BJ (cell line): ENCODE data around the gene RELL1. TPM values are rescaled to one million over a fixed set of nuclear protein-coding genes. Genes with fewer than 3 reads are reported as not detected.

ENCODE experiments used
- CTCF ChIA-PET: fragments of 350-600 bp; formaldehyde crosslinking; extraction: SDS; loops from one replicate; lab custom pipeline; 2021; ENCODE audit warnings: antibody characterized with exemption, inconsistent platforms; lab: Yijun Ruan, JAX
- POLR2A ChIA-PET: fragments of 300-600 bp; sonication (Branson Sonifier 250); formaldehyde crosslinking; extraction: SDS; loops from one replicate; lab custom pipeline; 2021; ENCODE audit warnings: antibody characterized with exemption; lab: Charles Lee
- DNase-seq: peaks from one replicate; pipeline ENCODE4 v3.0.0-alpha.2; 2011; ENCODE audit warnings: low read depth
- H3K27me3 ChIP-seq: 2 replicates; pipeline ENCODE4 v1.6.0; 2011; ENCODE audit warnings: low read length; ENCODE audit not compliant: control insufficient read depth, insufficient read depth
- H3K36me3 ChIP-seq: 2 replicates; pipeline ENCODE4 v1.5.1; 2011; ENCODE audit warnings: low read length; ENCODE audit not compliant: control insufficient read depth, insufficient read depth
- H3K4me3 ChIP-seq: 2 replicates; pipeline ENCODE4 v1.5.1; 2011; ENCODE audit warnings: low read depth, mild to moderate bottlenecking, control low read depth, low read length
- polyA plus RNA-seq: library from polyadenylated mRNA; depleted of rRNA; stranded (reverse); fragments of >200 nt; gene quantifications from 2 replicates; pipeline ENCODE4 v1.2.3, GENCODE V29; 2011; rRNA removed
- small RNA-seq: library from RNA; depleted of rRNA; stranded (forward); fragments of <200 nt; gene quantifications from one replicate; pipeline ENCODE3, GENCODE V24; 2012; ENCODE audit warnings: low replicate concordance, low read depth; ENCODE audit not compliant: insufficient read length
- TF ChIP-seq, protein P1 (sequence below): IDR thresholded peaks from 2 replicates; pipeline ENCODE4 v1.5.1; 2011; ENCODE audit warnings: low read depth, mild to moderate bottlenecking, control low read depth, inconsistent platforms, low read length, moderate library complexity; ENCODE audit not compliant: insufficient read depth

RELL1 gene
- polyA plus RNA-seq, 1 experiment: 6.5 TPM

DNA sequence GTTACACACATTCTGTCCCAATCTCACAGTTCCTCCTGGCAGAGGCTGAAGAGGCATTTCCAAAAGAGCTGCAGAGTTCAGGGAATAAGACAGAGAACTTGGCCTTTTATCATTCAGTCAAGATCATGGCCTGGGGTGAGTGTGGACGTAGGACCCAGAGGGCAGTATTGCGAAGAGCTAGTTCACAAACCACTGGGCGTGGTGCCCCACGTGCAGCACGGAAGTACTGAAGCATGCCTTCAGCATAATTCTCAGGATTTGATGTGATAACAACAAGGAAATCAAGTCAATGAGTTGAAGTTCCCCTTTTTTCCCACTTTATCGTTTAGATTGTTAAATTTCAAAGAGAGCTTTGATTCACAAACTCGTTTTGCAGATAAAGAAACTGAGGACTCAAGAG lies 117.7 kb downstream of the RELL1 start:
- DNase-seq: no peak
- Histone ChIP-seq H3K27me3 (no peaks in the 10 kb centered on the region), H3K36me3 (no peaks in the 10 kb centered on the region), H3K4me3 (no peak overlapping the region)
- TF ChIP-seq, protein P1, sequence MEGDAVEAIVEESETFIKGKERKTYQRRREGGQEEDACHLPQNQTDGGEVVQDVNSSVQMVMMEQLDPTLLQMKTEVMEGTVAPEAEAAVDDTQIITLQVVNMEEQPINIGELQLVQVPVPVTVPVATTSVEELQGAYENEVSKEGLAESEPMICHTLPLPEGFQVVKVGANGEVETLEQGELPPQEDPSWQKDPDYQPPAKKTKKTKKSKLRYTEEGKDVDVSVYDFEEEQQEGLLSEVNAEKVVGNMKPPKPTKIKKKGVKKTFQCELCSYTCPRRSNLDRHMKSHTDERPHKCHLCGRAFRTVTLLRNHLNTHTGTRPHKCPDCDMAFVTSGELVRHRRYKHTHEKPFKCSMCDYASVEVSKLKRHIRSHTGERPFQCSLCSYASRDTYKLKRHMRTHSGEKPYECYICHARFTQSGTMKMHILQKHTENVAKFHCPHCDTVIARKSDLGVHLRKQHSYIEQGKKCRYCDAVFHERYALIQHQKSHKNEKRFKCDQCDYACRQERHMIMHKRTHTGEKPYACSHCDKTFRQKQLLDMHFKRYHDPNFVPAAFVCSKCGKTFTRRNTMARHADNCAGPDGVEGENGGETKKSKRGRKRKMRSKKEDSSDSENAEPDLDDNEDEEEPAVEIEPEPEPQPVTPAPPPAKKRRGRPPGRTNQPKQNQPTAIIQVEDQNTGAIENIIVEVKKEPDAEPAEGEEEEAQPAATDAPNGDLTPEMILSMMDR: no peak
- ChIA-PET POLR2A (no interaction called here), CTCF (interaction anchor here (1.0 kb wide), 1 partner anchor 206 kb away, joined by 3 read pairs; no protein-coding TSS in a partner anchor)

DNA sequence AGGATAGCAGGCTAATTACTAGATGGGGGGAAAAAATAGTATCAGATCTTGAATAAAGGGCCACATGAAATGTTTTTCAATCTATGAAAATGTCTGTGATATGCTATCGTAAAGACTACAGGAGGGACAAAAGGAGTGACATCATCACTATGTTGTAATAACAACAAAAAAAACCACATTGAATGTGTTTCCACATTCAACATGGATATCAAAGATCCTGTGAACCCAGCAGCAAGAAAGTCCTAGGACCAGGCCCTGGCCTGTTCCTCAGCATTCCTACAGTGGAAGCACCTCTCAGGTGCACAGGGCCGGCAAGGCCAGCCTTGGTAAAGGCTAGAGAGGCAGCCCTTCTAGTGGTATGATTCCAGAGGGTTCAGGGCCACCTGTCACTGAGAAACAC lies 118.3 kb downstream of the RELL1 start:
- Histone ChIP-seq H3K27me3 (no peaks in the 10 kb centered on the region), H3K36me3 (no peaks in the 10 kb centered on the region), H3K4me3 (no peak overlapping the region)
- CTCF ChIA-PET: interaction anchor here (1.0 to 2.5 kb wide), 6 partner anchors 10 to 206 kb away, joined by 3 to 9 read pairs (median 4); no protein-coding TSS in a partner anchor
- POLR2A ChIA-PET: no interaction called here
- TF ChIP-seq, protein P1: no peak
- no peak for DNase-seq

DNA sequence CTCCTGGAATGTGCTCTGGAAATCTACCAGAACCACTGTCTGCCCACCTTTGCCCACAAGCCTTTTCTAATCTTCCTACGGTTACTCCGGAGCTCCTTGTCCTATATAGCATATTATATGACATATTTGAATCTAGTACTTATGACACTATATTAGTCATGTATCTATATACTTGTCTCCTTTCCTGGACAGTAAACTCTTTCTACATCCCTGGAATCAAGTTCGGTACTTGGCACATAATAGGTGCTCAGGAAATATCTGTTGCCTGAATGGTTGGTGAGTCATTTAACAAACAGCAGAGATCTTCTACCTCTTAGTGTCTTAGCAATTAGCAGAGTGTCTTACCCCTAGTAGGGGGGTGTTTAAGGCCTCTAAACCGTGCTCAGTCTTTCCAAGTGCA lies 123.6 kb downstream of the RELL1 start:
- POLR2A ChIA-PET: no interaction called here
- Histone ChIP-seq H3K4me3 (no peak overlapping the region), H3K36me3 (no peaks in the 10 kb centered on the region), H3K27me3 (no peaks in the 10 kb centered on the region)
- CTCF ChIA-PET: interaction anchor here (0.5 kb wide), 1 partner anchor 32 kb away, joined by 3 read pairs; no protein-coding TSS in a partner anchor
- TF ChIP-seq, protein P1: no peak
- DNase-seq: no peak

DNA sequence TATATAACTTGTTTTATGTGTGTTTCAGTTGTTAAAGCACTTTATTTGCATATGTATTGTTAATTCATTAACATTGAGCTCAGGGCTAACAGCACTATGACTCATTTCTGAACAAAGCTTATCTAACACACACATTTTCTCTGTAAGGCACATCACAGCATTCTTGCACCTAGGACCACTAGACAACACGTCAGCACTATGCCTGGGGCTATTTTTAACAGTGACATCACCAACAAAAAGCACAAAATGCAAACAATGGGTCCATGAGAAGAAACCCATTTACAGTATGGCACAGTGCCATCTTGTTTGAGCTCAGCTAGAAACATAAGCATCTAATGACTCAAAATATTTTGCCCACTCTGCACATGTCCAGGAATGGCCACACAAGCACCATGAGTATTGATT lies 124.4 kb downstream of the RELL1 start:
- H3K36me3 ChIP-seq: no peaks in the 10 kb centered on the region
- no peak for DNase-seq
- H3K4me3 ChIP-seq: no peak overlapping the region
- TF ChIP-seq, protein P1: no peak
- POLR2A ChIA-PET: no interaction called here
- CTCF ChIA-PET: interaction anchor here (0.5 kb wide), 1 partner anchor 31 kb away, joined by 3 read pairs; no protein-coding TSS in a partner anchor
- no peaks in the 10 kb centered on the region for H3K27me3 ChIP-seq

DNA sequence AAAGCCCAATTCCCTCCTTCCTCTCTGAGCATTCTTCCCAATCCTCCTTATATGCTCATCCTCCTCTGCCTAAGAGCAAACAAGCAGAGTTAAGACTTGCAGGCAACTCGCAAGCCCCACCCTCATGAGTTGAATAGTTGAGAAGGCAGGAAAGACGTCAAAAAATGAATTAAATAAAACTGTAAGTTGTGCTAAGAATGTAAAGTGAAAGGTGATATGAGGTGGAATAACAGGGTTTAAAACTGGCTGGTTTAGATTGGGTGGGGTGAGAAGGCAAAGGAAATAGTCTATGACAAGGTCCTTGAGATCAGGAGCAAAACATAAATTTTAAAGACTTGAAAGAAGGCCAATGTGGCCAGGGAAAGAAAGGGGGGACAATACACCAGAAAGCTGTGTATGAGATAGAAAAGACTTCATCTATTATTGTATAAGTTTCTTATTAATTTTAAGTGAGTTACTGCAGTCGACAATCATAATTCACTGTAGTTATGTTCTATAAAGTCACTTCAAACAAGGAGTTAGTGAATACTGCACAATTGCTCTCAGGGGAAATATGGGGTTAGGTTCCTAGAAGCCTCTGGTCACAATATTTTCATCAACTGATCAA lies 124.9 kb downstream of the RELL1 start:
- Histone ChIP-seq H3K36me3 (no peaks in the 10 kb centered on the region), H3K4me3 (no peak overlapping the region), H3K27me3 (no peaks in the 10 kb centered on the region)
- TF ChIP-seq, protein P1: no peak
- POLR2A ChIA-PET: no interaction called here
- DNase-seq: no peak
- CTCF ChIA-PET: no interaction called here

Small RNA genes within 50 kb of the gene (small RNA-seq; reads per million reads assigned to genes)
- gene RF00019: not detected

Other genes with a start within 250 kb of the RELL1 start
- gene PGM2, start 140.3 kb upstream of the RELL1 start, polyA plus RNA-seq: 17.0 and 37.9 TPM in 2 replicates
- gene TBC1D1, start 204.7 kb upstream of the RELL1 start, polyA plus RNA-seq: 46.1 and 51.0 TPM in 2 replicates